BE2C (cell line): ENCODE results near the gene SORBS2.
"Not testable (repeated sequence)": the region's sequence is repeated elsewhere in the genome, so short reads cannot be mapped to it uniquely, and the experiment has no call there.

Experiments used
- DNase-seq: peaks from one replicate; pipeline ENCODE4 v3.0.0-alpha.2; 2020
- H3K27me3 ChIP-seq: fragments of 250-450 bp; sonication (Bioruptor Pico); 2 replicates; pipeline ENCODE4 v1.5.1; 2020; ENCODE audit warnings: mild to moderate bottlenecking
- H3K36me3 ChIP-seq: fragments of 250-450 bp; sonication (Bioruptor Pico); 2 replicates; pipeline ENCODE4 v1.5.1; 2020; ENCODE audit warnings: mild to moderate bottlenecking
- H3K4me1 ChIP-seq: fragments of 250-450 bp; sonication (Bioruptor Pico); 2 replicates; pipeline ENCODE4 v1.5.1; 2020
- H3K4me3 ChIP-seq: 2 replicates; pipeline ENCODE4 v1.5.1; 2011; ENCODE audit warnings: low read depth, low read length
- H3K9me3 ChIP-seq: fragments of 250-450 bp; sonication (Bioruptor Pico); 2 replicates; pipeline ENCODE4 v1.5.1; 2020
- CTCF ChIP-seq: IDR thresholded peaks from 2 replicates; pipeline ENCODE4 v1.5.1; 2012; ENCODE audit warnings: mild to moderate bottlenecking, low read depth, low read length

The SORBS2 gene

GRCh38 chr4:185716577-185717376, 95.2 kb downstream of the SORBS2 start:
- H3K4me3 ChIP-seq, result no peak overlapping the region
- TF ChIP-seq CTCF, result no peak
- H3K36me3 ChIP-seq, result no peaks in the 10 kb centered on the region
- no peaks in the 10 kb centered on the region for H3K27me3 ChIP-seq
- H3K4me1 ChIP-seq, result peaks cover 36% of the 10 kb centered on the region
- peak; percentile 69 for DNase-seq
- no peaks in the 10 kb centered on the region for H3K9me3 ChIP-seq

DNA sequence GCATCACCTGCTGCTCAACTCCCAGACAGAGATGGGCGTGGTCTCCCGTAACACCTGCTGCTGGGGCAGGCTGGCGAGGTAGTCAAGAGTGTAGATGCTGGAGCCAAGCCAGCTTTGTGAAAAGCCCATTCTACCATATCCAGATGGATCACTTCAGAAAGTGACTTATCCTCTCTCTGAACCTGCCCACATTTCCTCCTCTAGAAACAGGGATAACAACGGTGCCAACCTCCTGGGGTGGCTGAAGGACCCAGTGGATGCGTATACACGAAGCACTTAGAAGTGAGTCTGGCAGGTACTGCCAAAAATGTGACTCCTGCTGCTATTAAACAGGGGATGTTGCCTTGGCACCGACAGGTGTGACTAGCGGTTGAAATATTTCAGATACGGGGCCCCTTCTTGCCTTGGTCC, 95.8 kb downstream of the SORBS2 start:
- DNase-seq, result no peak
- no peaks in the 10 kb centered on the region for H3K27me3 ChIP-seq
- no peak overlapping the region for H3K4me3 ChIP-seq
- TF ChIP-seq CTCF, result no peak
- H3K9me3 ChIP-seq, result no peaks in the 10 kb centered on the region
- no peaks in the 10 kb centered on the region for H3K36me3 ChIP-seq
- H3K4me1 ChIP-seq, result peaks cover 36% of the 10 kb centered on the region

GRCh38 chr4:185714524-185714923, 97.5 kb downstream of the SORBS2 start:
- not testable (repeated sequence) for H3K36me3 ChIP-seq, H3K4me3 ChIP-seq, H3K9me3 ChIP-seq, H3K27me3 ChIP-seq, DNase-seq
- peaks cover 36% of the 10 kb centered on the region for H3K4me1 ChIP-seq

- H3K27me3 ChIP-seq, result no peaks in the 10 kb centered on the region
- H3K36me3 ChIP-seq, result no peaks in the 10 kb centered on the region
- H3K4me3 ChIP-seq, result no peak overlapping the region
- DNase-seq, result no peak
- peaks cover 36% of the 10 kb centered on the region for H3K4me1 ChIP-seq
- no peak for TF ChIP-seq CTCF
- H3K9me3 ChIP-seq, result no peaks in the 10 kb centered on the region
Observed at GRCh38 chr4:185713731-185714130, 98.3 kb downstream of the SORBS2 start.

DNA sequence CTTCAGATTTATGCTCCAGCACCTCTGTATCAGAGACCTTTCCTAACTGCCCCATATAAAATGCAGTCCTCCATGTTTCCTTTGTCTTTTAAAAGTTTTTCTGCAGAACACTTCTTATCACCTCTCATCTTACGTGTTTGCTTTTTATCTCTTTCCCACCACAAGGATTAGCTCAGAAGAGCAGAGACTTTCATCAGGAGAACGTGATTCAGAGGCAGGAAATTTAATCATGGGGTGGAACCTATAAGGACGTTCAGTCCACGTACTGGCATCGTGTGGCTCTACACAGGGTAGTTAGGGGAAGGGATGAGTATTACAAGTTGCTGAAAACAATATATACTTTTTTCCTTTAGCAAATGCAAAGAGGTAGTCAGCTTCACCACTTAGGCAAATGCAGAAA, 98.7 kb downstream of the SORBS2 start:
- TF ChIP-seq CTCF, result no peak
- Histone ChIP-seq H3K36me3 (no peaks in the 10 kb centered on the region), H3K9me3 (no peaks in the 10 kb centered on the region), H3K4me1 (peaks cover 39% of the 10 kb centered on the region), H3K27me3 (no peaks in the 10 kb centered on the region), H3K4me3 (no peak overlapping the region)
- DNase-seq, result no peak

DNA sequence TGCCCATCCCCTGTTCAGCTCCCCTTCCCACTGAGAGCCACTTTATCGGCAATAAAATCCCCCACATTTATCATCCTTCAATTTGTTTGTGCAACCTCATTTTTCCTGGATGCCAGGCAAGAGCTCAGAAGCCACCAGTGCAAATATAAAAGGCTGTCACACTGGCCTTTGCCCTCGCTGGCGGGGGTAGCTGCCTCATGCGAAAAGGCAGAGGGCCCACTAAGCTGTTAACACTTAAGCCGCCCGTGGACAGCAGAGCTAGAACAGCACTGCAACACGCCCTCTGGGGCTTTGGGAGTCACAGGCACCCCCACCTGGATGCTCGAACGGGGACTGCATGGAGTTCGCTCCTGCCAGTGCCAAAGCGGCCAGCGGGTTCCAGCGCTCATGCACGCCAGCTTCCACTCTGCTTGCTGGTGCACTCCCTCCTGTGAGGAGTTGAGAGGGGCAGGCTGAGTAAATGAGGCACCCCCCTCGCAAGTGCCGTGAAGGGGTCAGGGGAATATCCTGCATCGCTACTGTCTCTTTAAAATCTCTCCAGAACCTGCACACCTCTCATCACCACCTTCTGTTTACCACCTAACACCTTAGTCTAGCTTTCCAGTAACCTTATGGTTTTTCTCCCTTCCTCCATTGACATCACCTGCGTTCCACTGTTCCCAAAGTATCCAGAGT, 99.5 kb downstream of the SORBS2 start:
- H3K9me3 ChIP-seq, result no peaks in the 10 kb centered on the region
- H3K36me3 ChIP-seq, result no peaks in the 10 kb centered on the region
- no peaks in the 10 kb centered on the region for H3K27me3 ChIP-seq
- no peak overlapping the region for H3K4me3 ChIP-seq
- DNase-seq, result peak; percentile 14
- H3K4me1 ChIP-seq, result peaks cover 45% of the 10 kb centered on the region
- TF ChIP-seq CTCF, result no peak
